ENCODE data around the gene WDFY2. TPM values are rescaled to one million over a fixed set of nuclear protein-coding genes. Genes with fewer than 3 reads are reported as not detected.

The WDFY2 gene
- total RNA-seq, 1 experiment from 2014 or later, result 4.1 TPM

DNA sequence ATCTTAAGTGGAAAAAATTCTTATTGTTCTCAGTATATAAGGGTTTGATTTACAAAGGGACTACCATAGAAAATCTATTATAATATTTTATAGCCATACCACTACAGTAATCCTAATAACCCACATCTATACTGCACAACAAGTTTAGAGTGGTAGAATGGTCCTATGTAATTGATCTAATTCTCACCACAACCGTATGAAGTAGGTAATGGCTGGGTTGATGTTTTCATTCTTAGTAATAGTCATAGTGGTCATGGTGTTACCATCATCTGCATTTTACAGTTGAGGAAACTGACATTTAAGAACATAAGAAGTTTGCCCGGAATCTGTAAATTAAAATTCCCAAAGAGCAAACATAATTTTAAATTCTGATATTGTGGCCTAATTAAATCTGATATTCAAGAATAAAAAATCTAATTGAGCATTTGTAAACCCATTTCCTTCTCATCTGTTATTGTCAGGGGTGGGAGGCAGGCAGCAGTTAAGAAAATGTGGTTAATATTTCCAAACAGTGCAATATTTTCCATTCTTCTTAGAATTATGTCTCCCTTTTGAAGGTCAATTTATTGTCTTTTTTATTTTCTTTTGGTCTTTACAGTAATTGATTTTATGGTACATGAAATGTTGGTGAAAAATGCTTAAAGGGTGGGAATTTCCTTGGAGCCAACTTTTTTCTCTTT is 154.1 kb downstream of the WDFY2 start:
- BruUV-seq (replicated peaks), result no TSS peak

DNA sequence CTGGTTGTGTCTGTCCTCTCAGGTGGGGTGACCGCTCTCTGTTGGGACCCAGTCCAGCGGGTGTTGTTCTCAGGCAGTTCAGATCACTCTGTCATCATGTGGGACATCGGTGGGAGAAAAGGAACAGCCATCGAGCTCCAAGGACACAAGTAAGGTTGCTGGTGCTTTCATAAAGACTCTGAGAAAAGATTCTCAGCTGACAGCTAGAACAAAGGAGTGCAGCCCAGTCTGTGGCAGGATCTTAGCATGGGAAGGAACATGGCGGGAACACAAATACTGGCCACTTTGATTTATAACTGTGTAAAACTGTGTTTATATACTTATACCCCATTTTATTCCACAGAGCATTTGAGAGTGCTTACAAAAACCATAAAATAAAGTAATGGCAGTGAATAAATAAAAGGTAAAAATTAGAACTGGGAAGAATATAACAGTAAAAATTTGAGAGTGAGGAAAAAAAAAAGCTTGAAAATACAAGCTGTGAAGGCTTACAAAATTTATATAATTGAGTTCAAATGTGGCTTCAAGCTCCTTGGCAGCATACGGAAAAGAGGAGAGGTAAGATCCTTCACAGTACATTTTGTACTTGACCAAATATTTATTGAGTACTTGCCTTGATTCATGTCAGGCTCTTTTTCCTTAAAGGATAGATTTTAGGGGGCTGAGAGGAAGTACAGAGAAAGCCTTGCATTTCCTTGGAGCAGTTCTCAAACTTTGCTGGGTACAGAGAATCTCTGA is 154.9 kb downstream of the WDFY2 start:
- ChIA-PET POLR2A (ENCODE audit: unreplicated experiment) (interaction anchor here (0.6 kb wide), 2 partner anchors 286 to 681 kb away, joined by 3 to 4 read pairs; no protein-coding TSS in a partner anchor), CTCF (no interaction called here)
- intact Hi-C loops (cut with micrococcal nuclease), result no loop called here
- Histone ChIP-seq H3K4me2 (ENCODE audit: low read length) (no peak overlapping the region), H3K27ac (ENCODE audit: low read length) (no peak overlapping the region), H3K9ac (ENCODE audit: low read length) (no peak overlapping the region), H3K27me3 (ENCODE audit: low read length) (no peaks in the 10 kb centered on the region), H3K9me3 (ENCODE audit: low read length) (no peaks in the 10 kb centered on the region), H3F3A (ENCODE audit: low read length, unreplicated experiment) (no peaks in the 10 kb centered on the region), H3K79me2 (ENCODE audit: low read length) (no peaks in the 10 kb centered on the region), H3K36me3 (ENCODE audit: low read depth, low read length) (no peaks in the 10 kb centered on the region; the same call in 1 of the 2 replicates), H3K9me2 (replicated peaks; ENCODE audit: low read length) (no peaks in the 10 kb centered on the region), H2AFZ (ENCODE audit: low read length) (no peak overlapping the region), H3K4me3 (ENCODE audit: low read length) (no peak overlapping the region), H4K20me1 (ENCODE audit: low read length) (no peaks in the 10 kb centered on the region), H3K4me1 (ENCODE audit: insufficient read depth, low read length) (no peaks in the 10 kb centered on the region)
- BruUV-seq (replicated peaks), result no TSS peak
- no peak for DNase-seq
- no peak for TF ChIP-seq EZH2phosphoT487 (IDR thresholded peaks at IDR 0.05; ENCODE audit: borderline replicate concordance, low read length)
- TF ChIP-seq, protein P1, sequence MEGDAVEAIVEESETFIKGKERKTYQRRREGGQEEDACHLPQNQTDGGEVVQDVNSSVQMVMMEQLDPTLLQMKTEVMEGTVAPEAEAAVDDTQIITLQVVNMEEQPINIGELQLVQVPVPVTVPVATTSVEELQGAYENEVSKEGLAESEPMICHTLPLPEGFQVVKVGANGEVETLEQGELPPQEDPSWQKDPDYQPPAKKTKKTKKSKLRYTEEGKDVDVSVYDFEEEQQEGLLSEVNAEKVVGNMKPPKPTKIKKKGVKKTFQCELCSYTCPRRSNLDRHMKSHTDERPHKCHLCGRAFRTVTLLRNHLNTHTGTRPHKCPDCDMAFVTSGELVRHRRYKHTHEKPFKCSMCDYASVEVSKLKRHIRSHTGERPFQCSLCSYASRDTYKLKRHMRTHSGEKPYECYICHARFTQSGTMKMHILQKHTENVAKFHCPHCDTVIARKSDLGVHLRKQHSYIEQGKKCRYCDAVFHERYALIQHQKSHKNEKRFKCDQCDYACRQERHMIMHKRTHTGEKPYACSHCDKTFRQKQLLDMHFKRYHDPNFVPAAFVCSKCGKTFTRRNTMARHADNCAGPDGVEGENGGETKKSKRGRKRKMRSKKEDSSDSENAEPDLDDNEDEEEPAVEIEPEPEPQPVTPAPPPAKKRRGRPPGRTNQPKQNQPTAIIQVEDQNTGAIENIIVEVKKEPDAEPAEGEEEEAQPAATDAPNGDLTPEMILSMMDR (conservative IDR thresholded peaks at IDR 0.05; ENCODE audit: low read depth, low read length), result no peak
- no peak for TF ChIP-seq EZH2 (IDR thresholded peaks at IDR 0.05; ENCODE audit: low read length, unreplicated experiment)
- ATAC-seq, result no peak

More for the DNA sequence above, 154.1 kb downstream of the WDFY2 start:
- no peak overlapping the region for H3K9ac ChIP-seq (ENCODE audit: low read length)
- H3K4me2 ChIP-seq (ENCODE audit: low read length), result no peak overlapping the region
- ATAC-seq, result no peak
- no peaks in the 10 kb centered on the region for H3F3A ChIP-seq (ENCODE audit: low read length, unreplicated experiment)
- H3K4me3 ChIP-seq (ENCODE audit: low read length), result no peak overlapping the region
- ChIA-PET CTCF (no interaction called here), POLR2A (ENCODE audit: unreplicated experiment) (no interaction called here)
- intact Hi-C loops (cut with micrococcal nuclease), result no loop called here
- TF ChIP-seq EZH2 (IDR thresholded peaks at IDR 0.05; ENCODE audit: low read length, unreplicated experiment), result no peak
- TF ChIP-seq, protein P1 (conservative IDR thresholded peaks at IDR 0.05; ENCODE audit: low read depth, low read length), result no peak
- TF ChIP-seq EZH2phosphoT487 (IDR thresholded peaks at IDR 0.05; ENCODE audit: borderline replicate concordance, low read length), result no peak
- H3K4me1 ChIP-seq (ENCODE audit: insufficient read depth, low read length), result no peaks in the 10 kb centered on the region
- H3K36me3 ChIP-seq (ENCODE audit: low read depth, low read length), result no peaks in the 10 kb centered on the region; the same call in 1 of the 2 replicates
- H3K9me3 ChIP-seq (ENCODE audit: low read length), result no peaks in the 10 kb centered on the region
- no peak for DNase-seq
- H3K27me3 ChIP-seq (ENCODE audit: low read length), result no peaks in the 10 kb centered on the region
- H2AFZ ChIP-seq (ENCODE audit: low read length), result no peak overlapping the region
- H3K27ac ChIP-seq (ENCODE audit: low read length), result no peak overlapping the region
- no peaks in the 10 kb centered on the region for H4K20me1 ChIP-seq (ENCODE audit: low read length)
- H3K9me2 ChIP-seq (replicated peaks; ENCODE audit: low read length), result no peaks in the 10 kb centered on the region
- H3K79me2 ChIP-seq (ENCODE audit: low read length), result no peaks in the 10 kb centered on the region

DNA sequence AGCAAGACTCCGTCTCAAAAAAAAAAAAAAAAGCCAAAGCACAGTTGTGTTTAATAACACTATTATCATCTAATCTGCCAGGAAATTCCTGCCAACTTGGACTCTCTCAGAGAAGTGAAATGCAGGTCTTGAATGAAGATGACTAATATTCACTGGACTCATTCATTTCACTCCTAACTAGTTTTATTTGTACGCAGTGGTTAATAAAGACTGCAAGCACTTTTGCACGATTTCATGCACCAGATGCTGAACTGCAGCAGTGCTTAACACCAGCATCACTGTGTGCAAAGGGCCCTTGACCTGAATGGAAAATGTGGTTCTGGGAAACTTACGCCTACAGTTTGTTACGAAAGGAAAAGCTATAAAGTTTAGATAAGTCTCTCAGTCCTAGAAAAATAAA is 156.4 kb downstream of the WDFY2 start:
- CTCF ChIA-PET, result no interaction called here
- Histone ChIP-seq H2AFZ (ENCODE audit: low read length) (no peak overlapping the region), H3K9me2 (replicated peaks; ENCODE audit: low read length) (no peaks in the 10 kb centered on the region), H3K27me3 (ENCODE audit: low read length) (no peaks in the 10 kb centered on the region), H3K9me3 (ENCODE audit: low read length) (no peaks in the 10 kb centered on the region), H3K9ac (ENCODE audit: low read length) (no peak overlapping the region), H3K27ac (ENCODE audit: low read length) (no peak overlapping the region), H3K36me3 (ENCODE audit: low read depth, low read length) (no peaks in the 10 kb centered on the region; the same call in 1 of the 2 replicates), H4K20me1 (ENCODE audit: low read length) (no peaks in the 10 kb centered on the region), H3K4me3 (ENCODE audit: low read length) (no peak overlapping the region), H3K4me1 (ENCODE audit: insufficient read depth, low read length) (no peaks in the 10 kb centered on the region), H3K4me2 (ENCODE audit: low read length) (no peak overlapping the region), H3F3A (ENCODE audit: low read length, unreplicated experiment) (no peaks in the 10 kb centered on the region), H3K79me2 (ENCODE audit: low read length) (no peaks in the 10 kb centered on the region)
- POLR2A ChIA-PET (ENCODE audit: unreplicated experiment), result no interaction called here
- TF ChIP-seq EZH2phosphoT487 (IDR thresholded peaks at IDR 0.05; ENCODE audit: borderline replicate concordance, low read length) (no peak), EZH2 (IDR thresholded peaks at IDR 0.05; ENCODE audit: low read length, unreplicated experiment) (no peak)
- TF ChIP-seq, protein P1 (conservative IDR thresholded peaks at IDR 0.05; ENCODE audit: low read depth, low read length), result no peak
- intact Hi-C loops (cut with micrococcal nuclease), result no loop called here
- no TSS peak for BruUV-seq (replicated peaks)
- ATAC-seq, result no peak
- DNase-seq, result no peak

All from PC-3 (cell line).